ENCODE measurements around the gene AMN1.

The AMN1 gene

DNA sequence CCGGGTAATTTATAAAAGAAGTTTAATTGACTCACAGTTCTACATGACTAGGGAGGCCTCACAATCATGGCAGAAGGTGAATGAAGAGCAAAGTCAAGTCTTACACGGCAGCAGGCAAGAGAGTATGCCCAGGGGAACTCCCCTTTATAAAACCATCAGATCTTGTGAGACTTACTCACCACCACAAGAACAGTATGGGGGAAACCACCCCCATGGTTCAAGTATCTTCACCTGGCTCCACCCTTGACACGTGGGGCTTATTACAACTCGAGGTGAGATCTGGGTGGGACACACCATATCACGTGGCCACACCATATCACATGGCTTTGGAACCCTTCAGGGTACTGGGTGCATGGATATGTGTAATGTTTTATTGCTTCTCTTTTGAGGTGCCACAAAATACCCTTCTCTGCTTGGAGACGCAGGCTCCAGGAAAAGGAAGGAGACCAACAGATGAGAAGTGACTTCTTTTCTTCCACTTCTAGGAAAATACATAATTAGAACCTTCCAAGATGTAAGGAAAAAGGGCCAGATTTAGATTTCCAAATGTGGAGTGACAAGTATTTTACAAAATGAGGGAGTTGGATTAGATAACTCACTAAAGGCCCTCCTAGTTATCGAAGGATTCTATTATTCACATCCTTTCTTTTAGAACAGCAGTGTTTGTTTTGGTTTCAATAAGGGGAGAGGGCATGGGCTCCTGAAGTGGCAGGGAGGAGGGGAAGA is 102.4 kb downstream of the AMN1 start:
- H3K9me3 ChIP-seq (ENCODE audit: control insufficient read depth in 1 of 2, low read length in 2 of 2), result no peaks in the 10 kb centered on the region
- no peaks in the 10 kb centered on the region for H3K27me3 ChIP-seq (ENCODE audit: low read depth, low read length)
- H3K36me3 ChIP-seq (ENCODE audit: control insufficient read depth in 1 of 2, insufficient read depth in 2 of 2, low read length in 2 of 2), result no peaks in the 10 kb centered on the region
- H3K4me3 ChIP-seq (ENCODE audit: low read depth in 1 of 2, low read length in 2 of 2), result no peak overlapping the region
- H3K4me1 ChIP-seq (ENCODE audit: control insufficient read depth in 1 of 2, insufficient read depth in 2 of 2, low read length in 2 of 2), result peaks cover 6 to 12% of the 10 kb centered on the region in 2 donors
- no peak overlapping the region for H3K27ac ChIP-seq (ENCODE audit: low read length)

DNA sequence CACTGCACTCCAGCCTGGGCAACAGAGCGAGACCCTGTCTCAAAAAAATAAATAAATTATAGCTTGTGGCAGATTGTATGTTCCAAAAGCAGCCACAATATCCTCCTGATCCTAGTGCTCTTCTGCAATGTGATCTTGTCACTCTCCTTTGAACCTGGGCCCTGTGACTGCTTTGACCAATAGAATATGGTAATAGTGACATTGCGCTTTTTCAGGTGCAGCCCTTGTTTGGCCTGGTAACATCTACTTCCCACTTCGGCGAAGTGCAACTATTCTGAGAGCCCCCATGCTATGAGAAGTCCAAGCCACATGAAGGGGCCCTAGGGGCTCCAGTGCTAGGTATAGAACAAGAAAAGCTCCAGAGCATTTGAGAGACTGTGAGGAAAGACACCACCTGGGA is 106.8 kb downstream of the AMN1 start:
- Histone ChIP-seq H3K36me3 (ENCODE audit: control insufficient read depth in 1 of 2, insufficient read depth in 2 of 2, low read length in 2 of 2) (no peaks in the 10 kb centered on the region), H3K27ac (ENCODE audit: low read length) (no peak overlapping the region), H3K27me3 (ENCODE audit: low read depth, low read length) (no peaks in the 10 kb centered on the region), H3K4me1 (ENCODE audit: control insufficient read depth in 1 of 2, insufficient read depth in 2 of 2, low read length in 2 of 2) (no peaks in the 10 kb centered on the region), H3K4me3 (ENCODE audit: low read depth in 1 of 2, low read length in 2 of 2) (no peak overlapping the region), H3K9me3 (ENCODE audit: control insufficient read depth in 1 of 2, low read length in 2 of 2) (no peaks in the 10 kb centered on the region)
